ENCODE results near the gene MIDN.

DNA sequence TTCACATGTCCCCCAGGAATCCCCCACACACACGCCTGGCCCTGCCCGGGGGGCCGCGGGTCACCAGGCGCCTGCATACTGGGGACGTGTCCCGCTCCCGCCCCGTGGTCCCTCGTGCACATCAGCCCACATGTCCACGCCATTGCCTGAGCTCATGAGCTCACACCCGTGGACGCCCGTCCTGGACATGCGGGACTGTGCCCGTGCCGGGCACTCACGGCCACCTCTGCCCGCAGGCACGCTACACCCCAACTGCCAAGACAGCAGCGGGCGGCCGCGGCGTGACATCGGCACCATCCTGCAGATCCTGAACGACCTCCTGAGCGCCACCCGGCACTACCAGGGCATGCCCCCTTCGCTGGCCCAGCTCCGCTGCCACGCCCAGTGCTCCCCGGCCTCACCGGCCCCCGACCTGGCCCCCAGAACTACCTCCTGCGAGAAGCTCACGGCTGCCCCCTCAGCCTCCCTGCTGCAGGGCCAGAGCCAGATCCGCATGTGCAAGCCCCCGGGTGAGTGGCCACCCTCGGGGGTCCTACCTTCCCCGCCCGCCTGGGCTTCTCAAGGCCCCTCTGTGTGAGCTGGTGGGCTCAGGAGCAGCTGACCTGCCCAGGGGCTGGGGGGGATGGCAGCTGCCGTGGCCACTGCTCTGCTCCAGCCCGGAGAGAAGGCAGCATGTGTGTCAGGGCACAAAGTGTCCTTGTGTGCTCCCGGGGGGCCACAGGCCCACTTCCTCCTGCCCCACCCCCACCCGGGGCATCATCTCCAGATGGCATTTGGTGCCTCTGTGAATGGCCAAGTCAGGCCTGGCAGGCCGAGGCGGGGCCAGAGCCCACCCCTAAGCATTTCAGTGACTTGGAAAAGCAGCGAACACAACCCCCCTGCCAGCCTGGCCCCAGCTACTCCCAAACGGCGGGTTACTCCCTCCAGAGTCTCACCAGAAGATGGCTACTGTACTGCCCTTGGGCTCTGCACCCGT lies 7.1 kb downstream of the MIDN start:
- TF ChIP-seq POLR2AphosphoS5 (IDR thresholded peaks at IDR 0.05; ENCODE audit: low read depth, low read length) (0 out of 2 replicates have a peak, but pooled peaks have one; percentile 37), SIN3A (IDR thresholded peaks at IDR 0.05; ENCODE audit: borderline replicate concordance, insufficient read depth, low read depth, low read length) (no peak), REST (IDR thresholded peaks at IDR 0.05; ENCODE audit: insufficient read depth in 1 of 2, low read depth in 2 of 2, low read length in 1 of 2) (no peak), TCF7L2 (IDR thresholded peaks at IDR 0.05; ENCODE audit: low read depth, low read length) (no peak)
- TF ChIP-seq, protein P1, sequence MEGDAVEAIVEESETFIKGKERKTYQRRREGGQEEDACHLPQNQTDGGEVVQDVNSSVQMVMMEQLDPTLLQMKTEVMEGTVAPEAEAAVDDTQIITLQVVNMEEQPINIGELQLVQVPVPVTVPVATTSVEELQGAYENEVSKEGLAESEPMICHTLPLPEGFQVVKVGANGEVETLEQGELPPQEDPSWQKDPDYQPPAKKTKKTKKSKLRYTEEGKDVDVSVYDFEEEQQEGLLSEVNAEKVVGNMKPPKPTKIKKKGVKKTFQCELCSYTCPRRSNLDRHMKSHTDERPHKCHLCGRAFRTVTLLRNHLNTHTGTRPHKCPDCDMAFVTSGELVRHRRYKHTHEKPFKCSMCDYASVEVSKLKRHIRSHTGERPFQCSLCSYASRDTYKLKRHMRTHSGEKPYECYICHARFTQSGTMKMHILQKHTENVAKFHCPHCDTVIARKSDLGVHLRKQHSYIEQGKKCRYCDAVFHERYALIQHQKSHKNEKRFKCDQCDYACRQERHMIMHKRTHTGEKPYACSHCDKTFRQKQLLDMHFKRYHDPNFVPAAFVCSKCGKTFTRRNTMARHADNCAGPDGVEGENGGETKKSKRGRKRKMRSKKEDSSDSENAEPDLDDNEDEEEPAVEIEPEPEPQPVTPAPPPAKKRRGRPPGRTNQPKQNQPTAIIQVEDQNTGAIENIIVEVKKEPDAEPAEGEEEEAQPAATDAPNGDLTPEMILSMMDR (IDR thresholded peaks at IDR 0.05), result no peak

All from Panc1 (cell line).